Measurements from ENCODE around the gene COL23A1.

COL23A1 gene

GRCh38 chr5:178516504-178517235 is 73.5 kb downstream of the COL23A1 start:
- Histone ChIP-seq H3K9me3 (ENCODE audit: control insufficient read depth in 5 of 5, low read length in 5 of 5) (peaks cover 5 to 23% (median 19%) of the 10 kb centered on the region in 5 donors), H3K9ac (ENCODE audit: low read length in 5 of 5) (no peak overlapping the region), H3K27me3 (ENCODE audit: control insufficient read depth in 5 of 5, insufficient read depth in 4 of 5, low read length in 5 of 5) (peaks cover 0 to 13% (median 6%) of the 10 kb centered on the region in 5 donors), H3K27ac (ENCODE audit: low read depth, low read length) (no peak overlapping the region), H3K36me3 (ENCODE audit: control insufficient read depth in 5 of 5, insufficient read depth in 5 of 5, low read length in 5 of 5) (no peaks in the 10 kb centered on the region), H3K4me3 (ENCODE audit: low read depth in 1 of 5, low read length in 5 of 5) (no peak overlapping the region), H3K4me1 (ENCODE audit: control insufficient read depth in 5 of 5, insufficient read depth in 5 of 5, low read length in 5 of 5) (no peaks in the 10 kb centered on the region)

DNA sequence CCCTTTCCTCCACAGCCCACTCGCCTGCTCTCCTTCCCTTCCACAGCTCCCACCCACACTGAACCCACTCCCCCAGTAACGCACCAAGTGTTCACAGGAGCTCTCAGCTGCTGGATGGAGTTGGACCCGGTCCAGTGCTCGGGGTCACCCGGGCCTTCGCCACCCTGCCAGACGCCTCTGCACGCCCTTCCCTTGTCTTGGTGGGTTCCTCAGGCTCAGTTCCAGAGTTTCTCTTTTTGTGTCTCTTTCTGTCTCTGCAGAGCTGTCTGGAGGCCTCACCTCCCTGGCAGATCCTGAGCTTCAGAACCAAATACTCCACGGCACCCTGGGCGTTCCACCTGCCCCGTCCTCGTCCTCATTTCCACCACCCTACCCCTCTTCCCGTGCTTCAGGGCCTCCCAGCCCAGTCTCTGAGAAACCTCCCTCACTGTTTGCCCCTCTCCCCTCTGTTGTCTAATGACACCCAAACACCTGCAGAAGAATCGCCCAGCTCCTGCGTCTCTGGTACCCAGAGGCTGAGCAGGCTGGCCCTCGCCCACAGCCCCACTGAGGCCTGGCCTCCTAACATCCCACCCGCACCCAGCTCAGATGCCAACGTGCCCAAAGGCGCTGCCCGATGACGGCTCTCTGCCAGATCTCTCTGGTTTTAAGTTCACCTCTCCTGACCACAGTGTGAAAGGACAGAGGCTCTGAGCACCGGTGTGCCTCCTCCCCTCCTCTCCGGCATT is 74.3 kb downstream of the COL23A1 start:
- no peak overlapping the region for H3K4me3 ChIP-seq (ENCODE audit: low read depth in 1 of 5, low read length in 5 of 5)
- no peaks in the 10 kb centered on the region for H3K4me1 ChIP-seq (ENCODE audit: control insufficient read depth in 5 of 5, insufficient read depth in 5 of 5, low read length in 5 of 5)
- no peak overlapping the region for H3K9ac ChIP-seq (ENCODE audit: low read length in 5 of 5)
- H3K27ac ChIP-seq (ENCODE audit: low read depth, low read length) = no peak overlapping the region
- H3K9me3 ChIP-seq (ENCODE audit: control insufficient read depth in 5 of 5, low read length in 5 of 5) = peaks cover 5 to 23% (median 19%) of the 10 kb centered on the region in 5 donors
- H3K36me3 ChIP-seq (ENCODE audit: control insufficient read depth in 5 of 5, insufficient read depth in 5 of 5, low read length in 5 of 5) = no peaks in the 10 kb centered on the region
- H3K27me3 ChIP-seq (ENCODE audit: control insufficient read depth in 5 of 5, insufficient read depth in 4 of 5, low read length in 5 of 5) = peaks cover 0 to 13% (median 6%) of the 10 kb centered on the region in 5 donors

- peaks cover 0 to 13% (median 6%) of the 10 kb centered on the region in 5 donors for H3K27me3 ChIP-seq (ENCODE audit: control insufficient read depth in 5 of 5, insufficient read depth in 4 of 5, low read length in 5 of 5)
- H3K9me3 ChIP-seq (ENCODE audit: control insufficient read depth in 5 of 5, low read length in 5 of 5) = peaks cover 5 to 23% (median 19%) of the 10 kb centered on the region in 5 donors
- H3K4me1 ChIP-seq (ENCODE audit: control insufficient read depth in 5 of 5, insufficient read depth in 5 of 5, low read length in 5 of 5) = no peaks in the 10 kb centered on the region
- no peaks in the 10 kb centered on the region for H3K36me3 ChIP-seq (ENCODE audit: control insufficient read depth in 5 of 5, insufficient read depth in 5 of 5, low read length in 5 of 5)
- H3K4me3 ChIP-seq (ENCODE audit: low read depth in 1 of 5, low read length in 5 of 5) = no peak overlapping the region
- H3K27ac ChIP-seq (ENCODE audit: low read depth, low read length) = no peak overlapping the region
- no peak overlapping the region for H3K9ac ChIP-seq (ENCODE audit: low read length in 5 of 5)
These were observed 75.3 kb downstream of the COL23A1 start for GRCh38 chr5:178514851-178515418.

DNA sequence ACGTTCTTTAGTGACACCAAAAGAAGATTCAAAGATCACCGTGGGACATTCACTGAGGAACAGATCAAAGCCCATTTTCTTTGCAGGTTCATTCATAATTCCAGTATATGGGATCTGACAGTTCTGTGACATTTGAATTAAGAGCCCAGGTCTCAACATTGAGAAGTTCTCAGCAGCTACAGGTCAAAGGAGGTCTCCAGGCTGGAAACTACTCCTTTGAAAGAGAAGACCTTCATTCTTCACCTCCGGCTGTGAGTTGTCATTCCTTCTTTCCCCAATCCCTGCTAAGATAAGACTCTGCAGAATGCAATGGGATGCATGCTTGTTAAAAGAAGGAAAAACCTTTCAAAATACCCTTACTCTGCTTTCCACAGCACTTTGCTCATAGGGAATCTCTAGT is 79.0 kb downstream of the COL23A1 start:
- no peak overlapping the region for H3K9ac ChIP-seq (ENCODE audit: low read length in 5 of 5)
- H3K36me3 ChIP-seq (ENCODE audit: control insufficient read depth in 5 of 5, insufficient read depth in 5 of 5, low read length in 5 of 5) = no peaks in the 10 kb centered on the region
- H3K4me1 ChIP-seq (ENCODE audit: control insufficient read depth in 5 of 5, insufficient read depth in 5 of 5, low read length in 5 of 5) = no peaks in the 10 kb centered on the region
- peaks cover 0 to 6% (median 5%) of the 10 kb centered on the region in 5 donors for H3K27me3 ChIP-seq (ENCODE audit: control insufficient read depth in 5 of 5, insufficient read depth in 4 of 5, low read length in 5 of 5)
- peaks cover 5 to 28% (median 19%) of the 10 kb centered on the region in 5 donors for H3K9me3 ChIP-seq (ENCODE audit: control insufficient read depth in 5 of 5, low read length in 5 of 5)
- H3K4me3 ChIP-seq (ENCODE audit: low read depth in 1 of 5, low read length in 5 of 5) = no peak overlapping the region
- H3K27ac ChIP-seq (ENCODE audit: low read depth, low read length) = no peak overlapping the region

GRCh38 chr5:178509491-178510057 is 80.6 kb downstream of the COL23A1 start:
- H3K9me3 ChIP-seq (ENCODE audit: control insufficient read depth in 5 of 5, low read length in 5 of 5) = peaks cover 5 to 28% (median 16%) of the 10 kb centered on the region in 5 donors
- no peak overlapping the region for H3K9ac ChIP-seq (ENCODE audit: low read length in 5 of 5)
- no peaks in the 10 kb centered on the region for H3K4me1 ChIP-seq (ENCODE audit: control insufficient read depth in 5 of 5, insufficient read depth in 5 of 5, low read length in 5 of 5)
- no peaks in the 10 kb centered on the region for H3K36me3 ChIP-seq (ENCODE audit: control insufficient read depth in 5 of 5, insufficient read depth in 5 of 5, low read length in 5 of 5)
- H3K27ac ChIP-seq (ENCODE audit: low read depth, low read length) = no peak overlapping the region
- H3K27me3 ChIP-seq (ENCODE audit: control insufficient read depth in 5 of 5, insufficient read depth in 4 of 5, low read length in 5 of 5) = peaks cover 0 to 5% (median 0%) of the 10 kb centered on the region in 5 donors
- no peak overlapping the region for H3K4me3 ChIP-seq (ENCODE audit: low read depth in 1 of 5, low read length in 5 of 5)

DNA sequence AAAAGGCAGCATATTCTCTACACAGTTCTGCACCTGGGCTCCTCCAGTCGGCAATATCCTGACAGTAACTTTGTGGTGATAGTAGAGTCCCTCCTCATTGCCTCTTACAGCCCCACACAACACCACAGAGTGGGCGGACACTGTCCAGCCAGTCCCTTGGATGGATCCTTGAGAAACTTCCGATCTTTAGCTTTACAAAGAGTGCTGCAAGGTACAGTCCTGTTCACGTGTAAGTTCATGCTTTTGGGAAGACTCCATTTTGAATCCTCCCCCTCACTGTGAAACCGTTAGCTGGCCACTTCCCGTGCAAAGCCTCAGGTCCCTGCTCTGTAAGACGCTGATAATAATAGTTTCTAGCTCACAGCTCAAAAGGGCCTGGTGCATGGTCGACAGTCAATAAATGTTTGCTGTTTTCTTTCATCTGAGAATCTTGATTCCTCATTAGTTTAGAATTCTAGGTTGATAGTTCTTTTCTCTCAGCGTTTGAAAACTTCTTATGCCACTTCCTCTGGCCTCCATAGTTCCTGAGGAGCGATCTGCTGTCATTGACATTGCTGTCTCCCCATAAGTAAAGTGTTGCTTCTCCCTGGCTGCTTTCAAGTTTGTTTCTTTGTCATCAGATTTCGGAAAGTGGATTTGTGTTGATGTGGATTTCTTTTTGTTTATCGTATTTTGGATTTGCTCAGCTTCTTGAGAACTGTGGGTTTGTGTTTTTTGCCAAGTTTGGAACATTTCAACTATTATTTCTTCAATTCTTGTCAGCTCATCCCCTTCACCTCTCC is 82.9 kb downstream of the COL23A1 start:
- Histone ChIP-seq H3K9ac (ENCODE audit: low read length in 5 of 5) (no peak overlapping the region), H3K27me3 (ENCODE audit: control insufficient read depth in 5 of 5, insufficient read depth in 4 of 5, low read length in 5 of 5) (peaks cover 0 to 3% (median 0%) of the 10 kb centered on the region in 5 donors), H3K27ac (ENCODE audit: low read depth, low read length) (no peak overlapping the region), H3K4me1 (ENCODE audit: control insufficient read depth in 5 of 5, insufficient read depth in 5 of 5, low read length in 5 of 5) (no peaks in the 10 kb centered on the region), H3K36me3 (ENCODE audit: control insufficient read depth in 5 of 5, insufficient read depth in 5 of 5, low read length in 5 of 5) (no peaks in the 10 kb centered on the region), H3K9me3 (ENCODE audit: control insufficient read depth in 5 of 5, low read length in 5 of 5) (peaks cover 0 to 8% (median 2%) of the 10 kb centered on the region in 5 donors), H3K4me3 (ENCODE audit: low read depth in 1 of 5, low read length in 5 of 5) (no peak overlapping the region)

- Histone ChIP-seq H3K4me1 (ENCODE audit: control insufficient read depth in 5 of 5, insufficient read depth in 5 of 5, low read length in 5 of 5) (no peaks in the 10 kb centered on the region), H3K9ac (ENCODE audit: low read length in 5 of 5) (no peak overlapping the region), H3K36me3 (ENCODE audit: control insufficient read depth in 5 of 5, insufficient read depth in 5 of 5, low read length in 5 of 5) (no peaks in the 10 kb centered on the region), H3K9me3 (ENCODE audit: control insufficient read depth in 5 of 5, low read length in 5 of 5) (peaks cover 0 to 9% (median 5%) of the 10 kb centered on the region in 5 donors), H3K4me3 (ENCODE audit: low read depth in 1 of 5, low read length in 5 of 5) (no peak overlapping the region), H3K27me3 (ENCODE audit: control insufficient read depth in 5 of 5, insufficient read depth in 4 of 5, low read length in 5 of 5) (no peaks in the 10 kb centered on the region), H3K27ac (ENCODE audit: low read depth, low read length) (no peak overlapping the region)
These were observed 84.4 kb downstream of the COL23A1 start for GRCh38 chr5:178505639-178506407.

DNA sequence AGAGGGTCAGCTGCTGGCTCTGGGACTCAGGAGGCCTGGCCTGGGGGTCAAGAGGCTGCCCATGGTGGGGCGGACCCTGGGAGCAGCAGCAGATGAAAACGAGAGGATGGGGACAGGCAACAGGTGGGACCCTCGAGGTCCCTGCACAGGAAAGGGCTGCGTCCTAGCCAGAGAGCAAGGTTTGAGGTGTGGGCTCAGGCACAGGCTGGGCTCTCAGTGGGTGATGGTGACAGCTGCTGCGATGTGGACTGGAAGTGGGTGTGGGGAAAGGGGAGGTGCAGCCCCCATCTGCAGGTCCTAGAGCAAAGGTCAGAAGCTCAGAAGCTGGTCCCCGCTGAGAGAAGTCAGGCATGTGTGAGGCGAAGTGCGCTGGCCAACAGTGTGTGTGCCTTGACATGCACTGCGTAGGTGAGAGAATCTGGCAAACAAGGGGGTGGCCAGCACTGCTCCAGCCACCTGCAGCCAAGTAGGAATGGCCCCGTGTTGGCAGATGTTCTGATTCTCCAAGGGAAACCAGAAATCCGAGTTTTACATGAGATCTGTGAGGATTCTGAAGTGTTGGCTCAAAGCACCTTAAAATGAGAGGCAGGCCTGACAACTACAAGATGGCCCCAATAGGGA is 85.7 kb downstream of the COL23A1 start:
- H3K9ac ChIP-seq (ENCODE audit: low read length in 5 of 5) = no peak overlapping the region
- H3K27ac ChIP-seq (ENCODE audit: low read depth, low read length) = no peak overlapping the region
- no peaks in the 10 kb centered on the region for H3K27me3 ChIP-seq (ENCODE audit: control insufficient read depth in 5 of 5, insufficient read depth in 4 of 5, low read length in 5 of 5)
- H3K4me1 ChIP-seq (ENCODE audit: control insufficient read depth in 5 of 5, insufficient read depth in 5 of 5, low read length in 5 of 5) = no peaks in the 10 kb centered on the region
- no peak overlapping the region for H3K4me3 ChIP-seq (ENCODE audit: low read depth in 1 of 5, low read length in 5 of 5)
- no peaks in the 10 kb centered on the region for H3K36me3 ChIP-seq (ENCODE audit: control insufficient read depth in 5 of 5, insufficient read depth in 5 of 5, low read length in 5 of 5)
- peaks cover 0 to 13% (median 5%) of the 10 kb centered on the region in 5 donors for H3K9me3 ChIP-seq (ENCODE audit: control insufficient read depth in 5 of 5, low read length in 5 of 5)
